GM19240 (cell line): ENCODE data around the gene SIK3.

ENCODE experiments used
- DNase-seq: peaks from one replicate; pipeline ENCODE4 v3.0.0; 2011; ENCODE audit warnings: low spot score; ENCODE audit not compliant: insufficient read length

SIK3 gene

GRCh38 chr11:117010808-117011540, 87.3 kb downstream of the SIK3 start:
- DNase-seq = no peak

DNA sequence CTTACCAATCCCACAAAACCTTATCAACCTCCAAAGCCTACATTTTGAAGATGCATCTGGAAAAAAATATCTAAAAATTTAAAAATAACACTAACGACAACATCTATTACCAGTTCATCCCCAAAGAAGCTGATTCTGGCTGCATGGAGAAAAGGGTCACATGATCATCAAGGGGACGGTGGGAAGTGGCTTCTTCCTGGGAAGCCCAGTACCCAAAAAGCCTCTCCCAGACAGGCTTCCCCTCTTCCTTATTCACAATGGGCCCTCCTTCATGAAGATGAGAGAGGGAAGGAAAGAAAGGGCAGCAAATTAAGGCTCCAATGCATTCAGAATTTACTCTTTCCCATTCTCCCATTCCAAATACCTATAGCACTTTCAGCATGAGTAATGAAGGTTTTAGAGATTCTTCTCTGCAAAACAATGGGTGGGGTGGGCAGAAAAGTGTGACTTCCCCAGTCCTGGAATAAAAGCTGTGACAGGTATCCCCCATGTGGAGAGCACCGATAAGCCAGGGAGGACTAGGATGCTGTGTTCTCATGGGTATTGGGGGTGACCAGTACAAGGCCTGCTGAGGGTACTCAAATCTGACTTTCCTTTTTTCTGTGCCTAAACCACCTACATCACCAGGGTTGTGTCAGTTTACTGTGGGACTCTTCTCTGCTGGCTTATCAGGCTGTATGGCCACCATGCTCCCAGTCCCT, 88.2 kb downstream of the SIK3 start:
- DNase-seq = no peak

GRCh38 chr11:117005758-117006157, 92.5 kb downstream of the SIK3 start:
- DNase-seq = no peak

- no peak for DNase-seq
Measured at GRCh38 chr11:117002639-117003299, 95.5 kb downstream of the SIK3 start.

GRCh38 chr11:117000014-117000737, 98.1 kb downstream of the SIK3 start:
- DNase-seq = no peak

DNA sequence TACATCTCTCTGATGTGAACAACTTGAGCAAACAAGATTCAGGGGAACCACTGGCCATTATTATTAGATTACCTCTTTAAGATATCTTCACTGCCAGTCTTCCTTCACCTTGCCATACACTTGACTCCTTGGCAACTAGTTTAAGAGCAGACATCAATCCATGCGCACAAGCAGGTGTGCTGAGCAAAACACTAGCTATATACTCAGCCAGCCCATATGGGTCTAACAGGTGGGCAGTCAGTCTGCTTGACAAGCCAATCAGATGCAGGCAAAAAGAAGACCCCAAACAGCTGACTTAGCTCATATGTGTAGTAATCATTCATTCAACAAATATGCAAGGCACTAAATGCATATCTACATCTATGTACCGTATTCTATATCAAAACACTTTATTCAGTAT, 101.2 kb downstream of the SIK3 start:
- no peak for DNase-seq

- no peak for DNase-seq
Measured at GRCh38 chr11:116994195-116994594, 104.0 kb downstream of the SIK3 start.

DNA sequence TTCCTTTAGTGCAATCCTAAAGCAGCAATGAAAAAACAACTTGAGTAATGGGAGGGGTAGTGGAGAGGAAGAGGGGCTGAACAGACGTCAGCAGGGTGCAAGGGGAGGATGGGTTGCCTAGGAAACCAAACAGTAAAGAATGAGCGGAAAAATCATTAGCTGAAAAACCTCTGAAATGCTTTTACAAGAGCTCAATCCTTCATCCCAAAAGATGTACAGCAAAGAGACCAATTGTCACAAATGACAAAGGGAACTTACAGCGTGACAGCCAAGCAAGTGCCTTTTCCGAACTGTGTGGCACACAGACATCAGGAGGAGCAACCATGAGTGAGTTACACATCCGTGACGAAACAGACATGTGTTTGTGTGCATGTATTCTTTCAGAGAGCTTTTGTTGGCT, 104.6 kb downstream of the SIK3 start:
- DNase-seq = no peak

GRCh38 chr11:116991491-116991890, 106.7 kb downstream of the SIK3 start:
- no peak for DNase-seq

GRCh38 chr11:116990811-116991210, 107.4 kb downstream of the SIK3 start:
- no peak for DNase-seq

DNA sequence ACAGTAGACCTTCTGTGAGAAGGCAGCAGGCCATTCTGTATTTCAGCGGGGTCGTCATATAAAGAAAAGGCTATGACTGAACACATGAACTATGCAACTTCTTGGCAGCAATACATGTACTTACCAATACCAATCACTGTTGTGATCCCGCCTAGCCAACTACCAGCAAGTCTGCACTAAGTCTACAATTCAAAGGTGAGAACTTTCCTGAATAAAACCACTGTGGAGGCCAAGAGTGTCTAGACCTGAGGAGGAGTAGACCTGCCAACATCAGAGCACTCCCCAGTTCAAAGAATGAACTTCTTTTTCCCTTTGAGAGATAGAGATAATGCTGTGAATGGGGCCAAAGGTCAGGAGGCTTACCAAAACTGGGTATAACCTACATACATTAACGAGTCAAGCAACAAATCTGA, 108.2 kb downstream of the SIK3 start:
- DNase-seq = no peak

- no peak for DNase-seq
Measured at GRCh38 chr11:116989184-116989583, 109.0 kb downstream of the SIK3 start.

- no peak for DNase-seq
Measured at GRCh38 chr11:116986521-116987105, 111.6 kb downstream of the SIK3 start.

GRCh38 chr11:116984589-116984988, 113.6 kb downstream of the SIK3 start:
- no peak for DNase-seq

GRCh38 chr11:116984186-116984585, 114.0 kb downstream of the SIK3 start:
- no peak for DNase-seq

GRCh38 chr11:116981266-116981885, 116.9 kb downstream of the SIK3 start:
- DNase-seq = no peak

- peak; percentile 21 for DNase-seq
Measured at GRCh38 chr11:116980136-116980793, 118.0 kb downstream of the SIK3 start.

GRCh38 chr11:116976941-116977570, 121.2 kb downstream of the SIK3 start:
- no peak for DNase-seq

- DNase-seq = no peak
Measured at GRCh38 chr11:116975661-116976060, 122.6 kb downstream of the SIK3 start.

DNA sequence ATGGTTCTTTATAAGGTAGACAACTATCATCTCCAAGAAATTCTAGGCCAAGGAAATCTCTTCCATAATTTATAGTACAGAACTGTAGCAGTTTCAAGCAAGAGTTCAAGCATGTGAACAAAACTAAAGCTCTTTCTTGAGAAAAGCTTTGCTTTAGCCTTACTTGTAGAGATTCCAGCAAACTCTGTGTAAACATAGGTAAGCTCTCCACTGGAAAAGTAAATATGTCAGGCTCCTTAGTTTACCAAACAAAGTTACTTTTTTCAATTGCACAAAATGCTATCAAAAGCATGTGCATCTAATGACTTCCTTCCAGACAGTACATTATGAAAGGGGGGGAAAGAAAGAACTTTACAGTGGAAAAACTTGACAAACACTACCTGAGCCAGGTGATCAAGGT, 125.0 kb downstream of the SIK3 start:
- no peak for DNase-seq
